ENCODE results near the gene CNTN2.

- no peak for TF ChIP-seq CTCF (conservative IDR thresholded peaks at IDR 0.05 in 1 of 2, IDR thresholded peaks at IDR 0.05 in 1 of 2; ENCODE audit: low read depth in 1 of 2, low read length in 2 of 2)
- TF ChIP-seq EZH2 (IDR thresholded peaks at IDR 0.05; ENCODE audit: low read length, missing control alignments) = no peak
These were observed 5.4 kb downstream of the CNTN2 start for GRCh38 chr1:205048382-205048781.

All from fibroblast of lung (primary cell).